Left ventricle myocardium inferior (tissue), 1 donor: ENCODE measurements around the gene C16orf78. TPM values are rescaled to one million over a fixed set of nuclear protein-coding genes. Genes with fewer than 3 reads are reported as not detected.

Experiments
- DNase-seq: peaks from one replicate; pipeline ENCODE4 v3.0.0-alpha.2; 2020
- H3K27ac ChIP-seq: fragments of 200-600 bp; replicated peaks from 2 replicates; pipeline ENCODE4 v1.8.0; 2021
- H3K27me3 ChIP-seq: fragments of 200-600 bp; 2 replicates; pipeline ENCODE4 v1.8.0; 2021; ENCODE audit warnings: low read depth
- H3K36me3 ChIP-seq: fragments of 200-600 bp; 2 replicates; pipeline ENCODE4 v1.8.0; 2021
- H3K4me1 ChIP-seq: fragments of 200-600 bp; 2 replicates; pipeline ENCODE4 v1.8.0; 2021
- H3K4me3 ChIP-seq: fragments of 200-600 bp; 2 replicates; pipeline ENCODE4 v1.8.0; 2021; ENCODE audit warnings: mild to moderate bottlenecking, moderate library complexity
- H3K9me3 ChIP-seq: fragments of 200-600 bp; replicated peaks from 2 replicates; pipeline ENCODE4 v1.8.0; 2021
- intact Hi-C: fragments of 100-400 bp; cut with micrococcal nuclease; formaldehyde crosslinking; loops from one replicate; pipeline ENCODE4 v1.11.0; 2022
- total RNA-seq: library from RNA; stranded (reverse); fragmentation: NEBNext Ultra II Directional; extraction: Animal tissue kit (Norgen Biotek cat#: 25700); gene quantifications from one replicate; pipeline ENCODE4 v1.2.1, GENCODE V29; 2021
- TF ChIP-seq, protein P1 (sequence below): fragments of 200-600 bp; IDR thresholded peaks from 2 replicates; pipeline ENCODE4 v1.8.0; 2021; ENCODE audit warnings: antibody characterized with exemption, mild to moderate bottlenecking, borderline replicate concordance
- donor health status: DM: no; HTN: yes; CAD: no; lungs with severe emphysema.

Gene C16orf78
- total RNA-seq, 1 donor from 2014 or later: not detected

- peaks cover 24% of the 10 kb centered on the region for H3K27me3 ChIP-seq
- TF ChIP-seq, protein P1, sequence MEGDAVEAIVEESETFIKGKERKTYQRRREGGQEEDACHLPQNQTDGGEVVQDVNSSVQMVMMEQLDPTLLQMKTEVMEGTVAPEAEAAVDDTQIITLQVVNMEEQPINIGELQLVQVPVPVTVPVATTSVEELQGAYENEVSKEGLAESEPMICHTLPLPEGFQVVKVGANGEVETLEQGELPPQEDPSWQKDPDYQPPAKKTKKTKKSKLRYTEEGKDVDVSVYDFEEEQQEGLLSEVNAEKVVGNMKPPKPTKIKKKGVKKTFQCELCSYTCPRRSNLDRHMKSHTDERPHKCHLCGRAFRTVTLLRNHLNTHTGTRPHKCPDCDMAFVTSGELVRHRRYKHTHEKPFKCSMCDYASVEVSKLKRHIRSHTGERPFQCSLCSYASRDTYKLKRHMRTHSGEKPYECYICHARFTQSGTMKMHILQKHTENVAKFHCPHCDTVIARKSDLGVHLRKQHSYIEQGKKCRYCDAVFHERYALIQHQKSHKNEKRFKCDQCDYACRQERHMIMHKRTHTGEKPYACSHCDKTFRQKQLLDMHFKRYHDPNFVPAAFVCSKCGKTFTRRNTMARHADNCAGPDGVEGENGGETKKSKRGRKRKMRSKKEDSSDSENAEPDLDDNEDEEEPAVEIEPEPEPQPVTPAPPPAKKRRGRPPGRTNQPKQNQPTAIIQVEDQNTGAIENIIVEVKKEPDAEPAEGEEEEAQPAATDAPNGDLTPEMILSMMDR: no peak
- H3K27ac ChIP-seq: no peak overlapping the region
- no peaks in the 10 kb centered on the region for H3K4me1 ChIP-seq
- intact Hi-C loops: no loop called here
- no peaks in the 10 kb centered on the region for H3K9me3 ChIP-seq
- no peak overlapping the region for H3K4me3 ChIP-seq
- DNase-seq: no peak
- H3K36me3 ChIP-seq: no peaks in the 10 kb centered on the region
Measured at GRCh38 chr16:49332589-49333258, 40.9 kb upstream of the C16orf78 start.

- Histone ChIP-seq H3K9me3 (no peaks in the 10 kb centered on the region), H3K27ac (no peak overlapping the region), H3K36me3 (no peaks in the 10 kb centered on the region), H3K27me3 (peaks cover 25% of the 10 kb centered on the region), H3K4me1 (no peaks in the 10 kb centered on the region), H3K4me3 (no peak overlapping the region)
- no peak for DNase-seq
- TF ChIP-seq, protein P1: no peak
- intact Hi-C loops: no loop called here
Measured at GRCh38 chr16:49333259-49333597, 40.4 kb upstream of the C16orf78 start.

- DNase-seq: no peak
- Histone ChIP-seq H3K36me3 (no peaks in the 10 kb centered on the region), H3K4me3 (no peak overlapping the region), H3K27me3 (peaks cover 51% of the 10 kb centered on the region), H3K4me1 (no peaks in the 10 kb centered on the region), H3K27ac (no peak overlapping the region), H3K9me3 (no peaks in the 10 kb centered on the region)
- TF ChIP-seq, protein P1: no peak
- intact Hi-C loops: no loop called here
Measured at GRCh38 chr16:49335828-49336227, 37.8 kb upstream of the C16orf78 start.

DNA sequence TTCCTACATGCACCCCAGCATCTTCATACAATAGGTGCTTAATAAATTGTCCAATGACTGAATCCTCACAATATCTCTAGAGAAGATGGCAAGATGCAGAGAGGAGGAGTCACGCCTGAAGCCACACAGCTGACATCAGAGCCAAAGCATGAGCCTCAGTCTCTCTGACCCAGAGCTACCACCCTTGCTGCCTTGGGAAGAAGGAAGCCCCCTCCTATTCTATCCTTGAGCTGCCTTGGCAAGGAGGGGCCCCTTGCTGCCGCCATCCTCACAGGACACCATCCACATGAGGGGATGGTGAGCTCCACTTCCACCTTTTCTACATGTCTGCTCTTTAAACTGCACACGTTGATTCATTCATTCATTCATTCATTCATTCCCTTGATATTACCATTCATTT lies 37.0 kb upstream of the C16orf78 start:
- H3K27me3 ChIP-seq: peaks cover 59% of the 10 kb centered on the region
- no peak overlapping the region for H3K4me3 ChIP-seq
- intact Hi-C loops: no loop called here
- no peaks in the 10 kb centered on the region for H3K4me1 ChIP-seq
- TF ChIP-seq, protein P1: no peak
- H3K9me3 ChIP-seq: no peaks in the 10 kb centered on the region
- H3K27ac ChIP-seq: no peak overlapping the region
- no peak for DNase-seq
- no peaks in the 10 kb centered on the region for H3K36me3 ChIP-seq

GRCh38 chr16:49337814-49338350 lies 35.7 kb upstream of the C16orf78 start:
- H3K9me3 ChIP-seq: no peaks in the 10 kb centered on the region
- H3K4me1 ChIP-seq: no peaks in the 10 kb centered on the region
- no peak for DNase-seq
- H3K27ac ChIP-seq: no peak overlapping the region
- H3K27me3 ChIP-seq: peaks cover 72% of the 10 kb centered on the region
- no peak overlapping the region for H3K4me3 ChIP-seq
- TF ChIP-seq, protein P1: no peak
- intact Hi-C loops: no loop called here
- no peaks in the 10 kb centered on the region for H3K36me3 ChIP-seq
